Ovary (tissue), 9 donors: ENCODE measurements around the gene TMEM184C. TPM values are rescaled to one million over a fixed set of nuclear protein-coding genes. Genes with fewer than 3 reads are reported as not detected.

Experiments used
- DNase-seq, 5 donors: peaks; one replicate each; pipeline ENCODE4 v3.0.0-alpha.2; 2019 to 2020
- H3K27ac ChIP-seq, 2 donors: fragments of 200-600 bp; one replicate each; pipeline versions ENCODE4 v1.5.1 to v1.8.0; 2019 to 2022
- H3K27me3 ChIP-seq: fragments of 200-600 bp; one replicate; pipeline ENCODE4 v1.8.0; 2022
- H3K36me3 ChIP-seq: fragments of 200-600 bp; sonication (generic); one replicate; pipeline ENCODE4 v1.5.1; 2019
- H3K4me1 ChIP-seq: one replicate; pipeline ENCODE4 v1.8.1; 2013; ENCODE audit warnings: mild to moderate bottlenecking, moderate library complexity; ENCODE audit not compliant: insufficient read depth
- H3K4me3 ChIP-seq: fragments of 200-600 bp; sonication (generic); one replicate; pipeline ENCODE4 v1.5.1; 2017
- H3K9me3 ChIP-seq, 2 donors: fragments of 200-600 bp in 1 of 2; sonication (generic) in 1 of 2; one replicate each; pipeline versions ENCODE4 v1.5.1 to v1.8.1; 2013 to 2019; ENCODE audit warnings: mild to moderate bottlenecking in 1 of 2, moderate library complexity in 1 of 2
- EP300 ChIP-seq: sonication (generic); formaldehyde crosslinking; IDR thresholded peaks from one replicate; pipeline ENCODE4 v1.6.1; 2017; ENCODE audit warnings: antibody characterized with exemption
- POLR2A ChIP-seq: fragments of 450-650 bp; IDR thresholded peaks from one replicate; pipeline ENCODE4 v1.6.1; 2017; ENCODE audit warnings: antibody characterized with exemption, mild to moderate bottlenecking, moderate library complexity
- WGBS, 3 donors: extraction: QIAGEN DNeasy Blood & Tissue Kit in 1 of 3; methylation state at CpG; one replicate each; pipeline versions ENCODE4 v1.1.5 to v1.1.7; 2013 to 2017; 5-methylcytosine and 5-hydroxymethylcytosine counted together
- intact Hi-C, 4 donors: fragments of 100-400 bp; cut with DNase I; formaldehyde crosslinking; loops; one replicate each; pipeline versions ENCODE4 v1.11.0 to v1.15.1; 2022 to 2023
- polyA plus RNA-seq, 2 donors: library from polyadenylated mRNA; stranded (reverse); fragments of 200-250 nt in 1 of 2; fragments of 350-450 nt in 1 of 2; fragmentation: Illumina TruSeq in 1 of 2; extraction: RNeasy Lipid Tissue Mini Kit (QIAGEN cat#74804) in 1 of 2; gene quantifications; one replicate each; pipeline ENCODE4 v1.2.3, GENCODE V29; 2013 to 2014
- total RNA-seq, 7 donors: library from RNA; depleted of rRNA in 2 of 7; stranded (reverse); fragments of >200 nt in 2 of 7; fragmentation: NEBNext Ultra II Directional in 3 of 7; extraction: Animal tissue kit (Norgen Biotek cat#: 25700) in 3 of 7; gene quantifications; one replicate each; pipeline versions ENCODE4 v1.1.0 to v1.2.4, GENCODE V29; 2016 to 2023
- TF ChIP-seq, protein P1 (sequence below), 3 donors: fragments of 450-650 bp in 2 of 3; fragments of 200-600 bp in 1 of 3; IDR thresholded peaks; one replicate each; pipeline versions ENCODE4 v1.5.1 to v1.8.0; 2016 to 2022; ENCODE audit warnings: antibody characterized with exemption in 3 of 3, mild to moderate bottlenecking in 1 of 3
- donor health status: DM: no; HTN: no; CAD: no; lungs with moderate emphysema.
- donor health status: DM: no; HTN: no; CAD: no.
- donor health status: Bipolar disorder and iron deficiency.
- donor health status: DM: yes; HTN: yes; CAD: no.
- donor health status: DM: no; HTN: no; CAD: no.
- donor health status: DM: yes; HTN: yes; CAD: no.

The TMEM184C gene
- total and polyA plus RNA-seq, 9 donors = 12.9 to 32.0 (median 27.6) TPM

DNA sequence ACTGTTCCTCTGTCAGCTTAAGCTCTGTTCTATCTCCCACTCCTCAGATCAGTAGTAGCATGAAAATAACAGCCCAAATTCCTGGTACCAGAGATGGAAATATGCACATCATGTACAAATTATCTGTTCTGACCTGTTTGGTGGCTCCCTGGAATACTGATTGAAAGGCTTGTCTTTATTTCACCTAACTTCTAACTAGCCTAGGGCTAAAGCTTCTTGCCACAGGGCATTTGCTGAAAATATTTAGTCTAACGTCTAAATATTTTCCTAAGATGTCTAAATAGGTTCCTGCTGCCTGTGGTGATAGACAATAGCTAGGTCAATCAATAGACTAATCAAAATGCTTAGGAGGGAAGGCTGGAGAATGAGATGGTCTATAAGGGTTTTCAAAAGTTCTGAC lies 79.7 kb downstream of the TMEM184C start:
- no peak for TF ChIP-seq POLR2A
- TF ChIP-seq EP300 = no peak
- TF ChIP-seq, protein P1, sequence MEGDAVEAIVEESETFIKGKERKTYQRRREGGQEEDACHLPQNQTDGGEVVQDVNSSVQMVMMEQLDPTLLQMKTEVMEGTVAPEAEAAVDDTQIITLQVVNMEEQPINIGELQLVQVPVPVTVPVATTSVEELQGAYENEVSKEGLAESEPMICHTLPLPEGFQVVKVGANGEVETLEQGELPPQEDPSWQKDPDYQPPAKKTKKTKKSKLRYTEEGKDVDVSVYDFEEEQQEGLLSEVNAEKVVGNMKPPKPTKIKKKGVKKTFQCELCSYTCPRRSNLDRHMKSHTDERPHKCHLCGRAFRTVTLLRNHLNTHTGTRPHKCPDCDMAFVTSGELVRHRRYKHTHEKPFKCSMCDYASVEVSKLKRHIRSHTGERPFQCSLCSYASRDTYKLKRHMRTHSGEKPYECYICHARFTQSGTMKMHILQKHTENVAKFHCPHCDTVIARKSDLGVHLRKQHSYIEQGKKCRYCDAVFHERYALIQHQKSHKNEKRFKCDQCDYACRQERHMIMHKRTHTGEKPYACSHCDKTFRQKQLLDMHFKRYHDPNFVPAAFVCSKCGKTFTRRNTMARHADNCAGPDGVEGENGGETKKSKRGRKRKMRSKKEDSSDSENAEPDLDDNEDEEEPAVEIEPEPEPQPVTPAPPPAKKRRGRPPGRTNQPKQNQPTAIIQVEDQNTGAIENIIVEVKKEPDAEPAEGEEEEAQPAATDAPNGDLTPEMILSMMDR (IDR thresholded peaks at IDR 0.05) = no peak
- WGBS, 3 donors = 59 to 70% (median 61%) methylated on average over 1 of the region's 1 CpG
- no peak for DNase-seq

DNA sequence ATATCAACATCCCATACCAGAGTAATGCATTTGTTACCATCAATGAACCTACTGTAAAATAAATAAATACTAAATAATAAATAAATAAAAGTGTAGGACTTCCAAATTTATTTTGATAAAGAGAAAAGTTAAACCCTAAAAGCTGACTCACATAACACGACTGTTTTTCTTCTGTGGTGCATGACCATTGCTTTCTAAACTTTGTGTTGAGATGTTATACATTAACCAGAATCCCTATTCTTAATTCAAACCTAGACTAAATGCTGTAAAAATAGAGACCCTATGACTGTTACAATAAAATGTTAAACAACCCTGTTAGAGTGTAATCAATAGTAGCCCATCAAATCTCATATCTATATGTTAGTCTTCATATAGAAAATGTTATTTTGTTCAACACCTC lies 87.6 kb downstream of the TMEM184C start:
- peaks cover 3% of the 10 kb centered on the region for H3K4me1 ChIP-seq
- WGBS, 3 donors = 69 to 79% (median 72%) methylated on average over 1 of the region's 1 CpG
- no peak for DNase-seq
- TF ChIP-seq, protein P1 (IDR thresholded peaks at IDR 0.05) = no peak
- no peak for TF ChIP-seq EP300
- no peak for TF ChIP-seq POLR2A
- H3K9me3 ChIP-seq = no peaks in the 10 kb centered on the region
- H3K36me3 ChIP-seq = no peaks in the 10 kb centered on the region
- H3K27me3 ChIP-seq = no peaks in the 10 kb centered on the region
- intact Hi-C loops = loop anchor here in 2 of 4 donors (5.0 kb wide), 1 partner anchor 162 kb away; no protein-coding TSS in a partner anchor
- H3K4me3 ChIP-seq = no peak overlapping the region
- H3K27ac ChIP-seq = no peak overlapping the region

More for the DNA sequence above, 79.7 kb downstream of the TMEM184C start:
- Histone ChIP-seq H3K4me1 (no peaks in the 10 kb centered on the region), H3K9me3 (no peaks in the 10 kb centered on the region), H3K4me3 (no peak overlapping the region), H3K27ac (no peak overlapping the region), H3K36me3 (no peaks in the 10 kb centered on the region), H3K27me3 (no peaks in the 10 kb centered on the region)
- intact Hi-C loops = no loop called here

DNA sequence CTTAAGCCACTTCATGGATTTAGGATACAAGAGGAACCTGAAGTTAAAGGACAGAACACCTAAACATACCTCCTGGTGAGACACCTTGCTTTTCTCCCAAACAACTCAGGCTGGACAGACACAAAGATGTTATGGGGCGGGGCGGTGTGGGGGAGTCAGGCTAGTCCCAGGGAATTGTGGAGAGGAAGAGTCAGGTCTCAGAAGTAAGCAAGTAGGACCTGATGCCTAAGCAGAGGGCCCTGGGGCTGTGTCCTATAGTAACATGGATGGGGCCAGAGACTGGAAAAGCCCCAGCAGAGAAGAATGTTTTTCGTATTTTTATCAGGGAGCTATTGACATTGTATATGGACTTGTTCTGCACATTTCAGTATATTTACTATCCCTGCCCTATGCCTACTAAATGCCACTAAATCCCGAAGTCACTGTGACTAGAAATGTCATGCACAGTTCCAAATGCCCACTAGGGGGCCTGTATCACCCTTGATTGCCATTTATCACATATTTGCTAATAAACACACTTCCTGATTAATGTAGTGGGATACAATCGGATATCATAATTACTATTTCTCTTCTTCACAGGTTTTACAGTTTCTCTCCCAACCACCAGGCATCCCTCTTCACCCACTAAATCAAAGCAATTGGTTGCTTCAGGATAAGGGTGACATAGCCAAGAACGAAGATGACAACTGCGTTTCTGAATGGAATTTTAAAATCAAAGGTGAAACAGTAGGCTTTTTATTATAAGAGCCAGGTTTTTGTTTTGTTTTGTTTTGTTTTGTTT lies 90.9 kb downstream of the TMEM184C start:
- no peak overlapping the region for H3K27ac ChIP-seq
- intact Hi-C loops = loop anchor here (1.0 to 5.0 kb wide), 2 partner anchors 158 to 159 kb away; no protein-coding TSS in a partner anchor

GRCh38 chr4:147709999-147710398 lies 92.8 kb downstream of the TMEM184C start:
- TF ChIP-seq EP300 (no peak), POLR2A (no peak)
- TF ChIP-seq, protein P1 (IDR thresholded peaks at IDR 0.05) = no peak
- Histone ChIP-seq H3K27ac (no peak overlapping the region), H3K4me3 (no peak overlapping the region), H3K4me1 (peaks cover 3% of the 10 kb centered on the region), H3K36me3 (no peaks in the 10 kb centered on the region), H3K27me3 (no peaks in the 10 kb centered on the region), H3K9me3 (no peaks in the 10 kb centered on the region)
- DNase-seq = no peak
- WGBS, 3 donors = 94 to 99% (median 97%) methylated on average over 5 of the region's 5 CpGs
- intact Hi-C loops = loop anchor here in 2 of 4 donors (5.0 kb wide), 1 partner anchor 157 kb away; no protein-coding TSS in a partner anchor

More for the DNA sequence above, 90.9 kb downstream of the TMEM184C start:
- Histone ChIP-seq H3K36me3 (no peaks in the 10 kb centered on the region), H3K9me3 (no peaks in the 10 kb centered on the region), H3K4me1 (peaks cover 3% of the 10 kb centered on the region), H3K4me3 (no peak overlapping the region), H3K27me3 (no peaks in the 10 kb centered on the region)
- DNase-seq = peak in 4 of 5 donors; percentile 43 to 71 (median 50)
- no peak for TF ChIP-seq POLR2A
- TF ChIP-seq, protein P1 (IDR thresholded peaks at IDR 0.05) = peak; percentile 72 to 94 (median 92)
- 27 to 32% (median 31%) methylated on average over 7 of the region's 7 CpGs for WGBS, 3 donors
